Kidney (tissue), 14 donors: ENCODE data around the gene ATOSB. TPM values are rescaled to one million over a fixed set of nuclear protein-coding genes. Genes with fewer than 3 reads are reported as not detected.

Experiments used
- DNase-seq, 5 donors: peaks; one replicate each; pipeline ENCODE4 v3.0.0-alpha.2; 2013 to 2020
- FAIRE-seq: peaks from 2 replicates; lab custom pipeline; 2012; peaks lifted over from hg19 to GRCh38; lab: Jason Lieb, UNC
- H3K27ac ChIP-seq, 2 donors: one replicate each; pipeline ENCODE4 v1.7.0; 2013; ENCODE audit warnings: low read depth in 2 of 2, low read length in 2 of 2, inconsistent platforms in 1 of 2
- H3K27me3 ChIP-seq: one replicate; pipeline ENCODE4 v1.7.1; 2013; ENCODE audit warnings: low read length, inconsistent platforms; ENCODE audit not compliant: control insufficient read depth, insufficient read depth
- H3K36me3 ChIP-seq, 3 donors: one replicate each; pipeline versions ENCODE4 v1.7.0 to v1.7.1; 2013; ENCODE audit warnings: low read length in 3 of 3, control low read depth in 1 of 3, inconsistent platforms in 1 of 3; ENCODE audit not compliant: insufficient read depth in 3 of 3, control insufficient read depth in 2 of 3
- H3K4me1 ChIP-seq, 3 donors: one replicate each; pipeline versions ENCODE4 v1.7.0 to v1.7.1; 2013; ENCODE audit warnings: low read length in 3 of 3, inconsistent platforms in 1 of 3, low read depth in 1 of 3; ENCODE audit not compliant: control insufficient read depth in 2 of 3, insufficient read depth in 2 of 3
- H3K4me3 ChIP-seq, 3 donors: one replicate each; pipeline versions ENCODE4 v1.7.0 to v1.8.1; 2013; ENCODE audit warnings: low read length in 3 of 3, control low read depth in 1 of 3, inconsistent platforms in 1 of 3
- H3K9ac ChIP-seq, 3 donors: one replicate each; pipeline versions ENCODE4 v1.7.0 to v1.7.1; 2013; ENCODE audit warnings: low read length in 3 of 3, control low read depth in 1 of 3, inconsistent platforms in 1 of 3
- H3K9me3 ChIP-seq, 3 donors: one replicate each; pipeline versions ENCODE4 v1.7.0 to v1.7.1; 2013; ENCODE audit warnings: low read length in 3 of 3, control low read depth in 1 of 3, inconsistent platforms in 1 of 3; ENCODE audit not compliant: control insufficient read depth in 2 of 3, insufficient read depth in 1 of 3
- CTCF ChIP-seq: IDR thresholded peaks from 3 replicates; pipeline ENCODE4 v1.5.1; 2012; ENCODE audit warnings: mild to moderate bottlenecking, moderate library complexity, borderline replicate concordance; ENCODE audit not compliant: insufficient read depth; ENCODE audit errors: extremely low read depth
- intact Hi-C: fragments of 100-400 bp; cut with DNase I; formaldehyde crosslinking; loops from one replicate; pipeline ENCODE4 v1.11.1; 2022
- polyA plus RNA-seq: library from polyadenylated mRNA; stranded (reverse); fragments of 350-450 nt; fragmentation: Illumina TruSeq; extraction: RNeasy Lipid Tissue Mini Kit (QIAGEN cat#74804); gene quantifications from one replicate; pipeline ENCODE4 v1.2.3, GENCODE V29; 2014; ENCODE audit warnings: low read depth, low replicate concordance; ENCODE audit not compliant: insufficient read depth
- total RNA-seq: library from RNA; stranded (reverse); fragmentation: NEBNext Ultra II Directional; extraction: Animal tissue kit (Norgen Biotek cat#: 25700); gene quantifications from one replicate; pipeline ENCODE4 v1.2.1, GENCODE V29; 2021
- donor health status: control.
- donor health status: control.
- donor health status: control.
- donor health status: control.
- donor health status: control.
- donor health status: DM: yes; HTN: yes; CAD: no.
- donor health status: Normal renal cell carcinoma (clear cell type).

Gene ATOSB
- total and polyA plus RNA-seq, 2 donors from 2014 or later: 18.6 to 19.5 TPM

- no peaks in the 10 kb centered on the region for H3K27me3 ChIP-seq
- intact Hi-C loops: no loop called here
- H3K36me3 ChIP-seq: peaks cover 3 to 18% (median 15%) of the 10 kb centered on the region in 3 donors
- no peak for DNase-seq
- no peaks in the 10 kb centered on the region for H3K4me1 ChIP-seq
- no peak overlapping the region for H3K9ac ChIP-seq
- no peaks in the 10 kb centered on the region for H3K9me3 ChIP-seq
- H3K27ac ChIP-seq: no peak overlapping the region
- FAIRE-seq: no peak
- no peak overlapping the region for H3K4me3 ChIP-seq
- no peak for TF ChIP-seq CTCF
These were observed 30.6 kb downstream of the ATOSB start for GRCh38 chr9:35085078-35085477.

GRCh38 chr9:35079426-35080341 lies 36.0 kb downstream of the ATOSB start, which contains the start of gene FANCG:
TSS of gene FANCG (minus strand) at chr9:35079942. CDS start at chr9:35079524, 418 bp downstream.
- peak within 1 kb of the TSS; percentile 84 to 91 (median 88) for H3K4me3 ChIP-seq
- TF ChIP-seq CTCF: peak; percentile 3
- DNase-seq (peak; percentile 92 to 97 (median 96)), FAIRE-seq (no peak)
- peak within 1 kb of the TSS; percentile 71 to 78 (median 73) for H3K9ac ChIP-seq
- H3K36me3 ChIP-seq: peaks cover 0 to 5% (median 0%) of the 10 kb centered on the region in 3 donors
- H3K27ac ChIP-seq: peak within 1 kb of the TSS; percentile 39 to 70
- peaks cover 0 to 12% (median 11%) of the 10 kb centered on the region in 3 donors for H3K4me1 ChIP-seq
- H3K27me3 ChIP-seq: no peaks in the 10 kb centered on the region
- H3K9me3 ChIP-seq: no peaks in the 10 kb centered on the region
- intact Hi-C loops: no loop called here

- Histone ChIP-seq H3K4me3 (peak overlapping the region; percentile 84 to 91 (median 88)), H3K9me3 (no peaks in the 10 kb centered on the region), H3K4me1 (peaks cover 0 to 12% (median 11%) of the 10 kb centered on the region in 3 donors), H3K27ac (no peak overlapping the region), H3K27me3 (no peaks in the 10 kb centered on the region), H3K9ac (peak overlapping the region; percentile 53 to 73 (median 71)), H3K36me3 (peaks cover 0 to 5% (median 0%) of the 10 kb centered on the region in 3 donors)
- no peak for TF ChIP-seq CTCF
- no peak for FAIRE-seq
- intact Hi-C loops: no loop called here
- peak in 1 of 5 donors; percentile 4 for DNase-seq
These were observed 36.6 kb downstream of the ATOSB start for GRCh38 chr9:35079041-35079425.
